ENCODE measurements around the gene HIKESHI. TPM values are rescaled to one million over a fixed set of nuclear protein-coding genes. Genes with fewer than 3 reads are reported as not detected.

Gene HIKESHI
- total RNA-seq, 4 donors from 2014 or later, result 33.0 to 58.4 (median 43.1) TPM

Small RNAs within 50 kb of the gene (small RNA-seq; reads per million reads assigned to genes)
- gene RN7SL225P, result not detected

Other genes starting within 250 kb of the HIKESHI start
- gene PICALM, start 233.2 kb upstream of the HIKESHI start, total RNA-seq, result 100 to 1,000 TPM; 345 to 758 (median 413) TPM
- gene EED, start 57.5 kb upstream of the HIKESHI start, total RNA-seq, result 10 to 100 TPM; 14.7 to 28.4 (median 24.3) TPM
- gene CCDC81, start 72.6 kb downstream of the HIKESHI start, total RNA-seq, result 1 to 10 TPM in 1 of 4 donors, under 1 TPM in 1, not detected in 2; 0.51 to 1.1 TPM

All from subcutaneous adipose tissue (tissue), 4 donors.